Epithelial cell of proximal tubule (primary cell): Measurements from ENCODE around the gene SMCO2. TPM values are rescaled to one million over a fixed set of nuclear protein-coding genes. Genes with fewer than 3 reads are reported as not detected.
"Not testable (repeated sequence)": the region's sequence is repeated elsewhere in the genome, so short reads cannot be mapped to it uniquely, and the experiment has no call there.

Experiments
- DNase-seq: peaks from one replicate; pipeline ENCODE4 v3.0.0-alpha.2; 2011; ENCODE audit warnings: low read depth
- H3K4me3 ChIP-seq: 2 replicates; pipeline ENCODE4 v1.5.1; 2011; ENCODE audit warnings: low read depth, mild to moderate bottlenecking, low read length
- total RNA-seq: library from RNA; depleted of rRNA; stranded (reverse); fragments of >200 nt; gene quantifications from 2 replicates; pipeline ENCODE4 v1.2.3, GENCODE V29; 2015
- TF ChIP-seq, protein P1 (sequence below): conservative IDR thresholded peaks from 2 replicates; pipeline ENCODE4 v1.5.1; 2012; ENCODE audit warnings: low read depth, mild to moderate bottlenecking, low read length

Gene SMCO2
- total RNA-seq, 1 donor from 2014 or later: not detected

DNA sequence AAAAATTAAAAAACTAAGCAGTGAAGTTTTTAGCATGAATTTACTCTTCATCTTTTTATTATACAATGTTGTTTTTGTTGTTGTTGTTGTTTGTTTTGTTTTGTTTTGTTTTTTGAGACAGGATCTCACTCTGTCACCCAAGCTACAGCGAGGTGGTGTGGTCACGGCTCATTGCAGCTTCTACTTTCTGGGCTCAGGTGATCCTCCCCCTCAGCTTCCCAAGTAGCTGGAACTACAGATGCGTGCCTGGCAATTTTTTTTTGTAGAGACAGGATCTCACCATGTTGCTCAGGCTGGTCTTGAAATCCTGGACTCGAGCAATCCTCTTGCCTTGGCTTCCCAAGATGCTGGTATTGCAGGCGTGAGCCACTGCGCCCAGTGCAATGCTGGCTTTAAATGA is 88.8 kb downstream of the SMCO2 start:
- TF ChIP-seq, protein P1, sequence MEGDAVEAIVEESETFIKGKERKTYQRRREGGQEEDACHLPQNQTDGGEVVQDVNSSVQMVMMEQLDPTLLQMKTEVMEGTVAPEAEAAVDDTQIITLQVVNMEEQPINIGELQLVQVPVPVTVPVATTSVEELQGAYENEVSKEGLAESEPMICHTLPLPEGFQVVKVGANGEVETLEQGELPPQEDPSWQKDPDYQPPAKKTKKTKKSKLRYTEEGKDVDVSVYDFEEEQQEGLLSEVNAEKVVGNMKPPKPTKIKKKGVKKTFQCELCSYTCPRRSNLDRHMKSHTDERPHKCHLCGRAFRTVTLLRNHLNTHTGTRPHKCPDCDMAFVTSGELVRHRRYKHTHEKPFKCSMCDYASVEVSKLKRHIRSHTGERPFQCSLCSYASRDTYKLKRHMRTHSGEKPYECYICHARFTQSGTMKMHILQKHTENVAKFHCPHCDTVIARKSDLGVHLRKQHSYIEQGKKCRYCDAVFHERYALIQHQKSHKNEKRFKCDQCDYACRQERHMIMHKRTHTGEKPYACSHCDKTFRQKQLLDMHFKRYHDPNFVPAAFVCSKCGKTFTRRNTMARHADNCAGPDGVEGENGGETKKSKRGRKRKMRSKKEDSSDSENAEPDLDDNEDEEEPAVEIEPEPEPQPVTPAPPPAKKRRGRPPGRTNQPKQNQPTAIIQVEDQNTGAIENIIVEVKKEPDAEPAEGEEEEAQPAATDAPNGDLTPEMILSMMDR: no peak
- no peak overlapping the region for H3K4me3 ChIP-seq
- no peak for DNase-seq

DNA sequence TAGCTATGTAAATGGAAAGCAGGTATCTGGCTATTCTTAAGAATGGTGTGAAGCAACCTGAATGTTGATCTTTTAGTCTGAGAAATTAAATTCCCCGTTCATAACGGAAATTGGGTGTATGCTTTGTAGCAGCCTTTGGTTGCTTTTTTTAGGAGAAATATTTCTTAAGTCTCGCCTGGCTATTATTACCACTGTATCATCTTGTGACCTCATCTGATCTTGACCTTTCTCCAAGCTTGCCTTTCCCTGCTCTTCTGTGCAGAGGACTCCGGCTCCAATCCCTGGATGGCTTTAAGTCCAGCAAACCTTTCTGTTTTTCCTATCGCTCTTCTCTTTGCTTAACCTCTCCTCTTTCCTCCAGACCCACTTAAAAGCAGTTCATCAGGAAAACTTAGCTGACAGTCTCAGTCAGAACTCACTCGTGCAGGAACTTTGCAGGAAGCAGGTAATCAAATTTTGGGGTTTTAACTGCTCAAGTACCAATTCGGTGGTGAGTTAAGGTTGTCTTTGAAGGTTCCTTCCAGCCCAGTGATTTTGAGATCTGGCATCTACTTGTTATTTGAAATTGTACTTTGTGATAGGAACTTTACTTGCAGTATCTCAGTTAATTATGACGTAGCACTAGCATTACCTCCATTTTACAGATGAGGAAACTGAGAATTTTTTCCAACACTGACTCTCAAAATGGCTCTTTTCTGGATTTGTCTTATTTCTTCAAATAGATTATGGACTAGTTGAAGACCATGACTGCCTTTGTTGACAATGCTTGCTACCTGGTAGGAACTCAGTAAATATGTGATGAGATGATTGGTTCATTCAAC is 91.5 kb downstream of the SMCO2 start:
- TF ChIP-seq, protein P1: no peak
- DNase-seq: no peak
- no peak overlapping the region for H3K4me3 ChIP-seq

DNA sequence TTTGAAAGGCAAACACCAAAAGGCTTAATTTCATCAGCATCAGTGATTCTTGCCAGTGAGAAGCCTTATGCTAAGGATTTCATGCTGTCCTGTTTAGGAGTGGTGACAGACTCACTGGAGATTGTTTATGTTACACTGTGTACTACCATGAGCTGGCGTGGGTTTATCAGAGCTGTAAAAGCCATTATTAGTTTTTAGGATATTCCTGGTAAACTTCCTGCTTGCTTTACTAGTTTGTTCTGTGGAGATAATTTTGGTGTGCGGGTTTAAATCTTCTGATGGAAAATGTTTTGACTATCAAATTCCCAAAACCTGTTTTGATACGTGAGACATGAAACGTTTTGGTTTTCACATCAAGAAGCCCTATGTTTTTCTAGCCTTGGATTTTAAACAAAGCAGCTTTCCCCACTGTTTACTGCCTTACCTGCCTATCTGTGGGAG is 92.7 kb downstream of the SMCO2 start:
- DNase-seq: no peak
- no peak overlapping the region for H3K4me3 ChIP-seq
- TF ChIP-seq, protein P1: no peak

DNA sequence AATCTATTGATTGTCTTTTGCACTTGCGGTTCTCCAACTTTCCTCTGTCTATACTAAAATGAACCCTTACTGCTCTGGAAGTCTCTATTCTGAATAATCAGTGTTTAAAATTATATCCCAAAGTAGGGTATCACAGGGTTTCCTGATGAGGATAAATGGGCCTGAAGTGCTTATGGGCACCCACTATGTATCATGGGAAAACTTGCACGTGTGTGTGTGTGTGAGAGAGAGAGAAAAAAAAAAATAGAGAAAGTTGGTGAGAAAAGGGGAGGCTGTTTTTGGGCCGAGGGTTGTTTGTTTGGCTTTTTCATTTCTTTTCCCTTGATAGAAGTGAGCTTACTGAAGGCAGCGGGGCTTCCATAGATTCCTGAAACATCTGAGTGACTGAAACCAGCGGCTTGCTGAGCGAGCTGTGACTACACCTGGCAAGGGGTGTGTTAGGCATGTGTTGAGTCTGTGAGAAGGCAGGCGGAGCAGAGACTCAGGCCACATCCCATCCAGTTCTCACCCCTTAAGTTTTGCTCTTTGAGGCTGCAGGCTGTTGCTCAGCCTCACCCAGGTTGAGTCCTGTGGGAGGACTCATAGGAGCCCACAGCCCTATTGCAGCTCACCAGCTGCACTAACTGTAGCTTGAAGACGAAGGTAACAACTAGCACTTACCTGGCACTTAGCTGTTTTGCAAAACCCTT is 94.6 kb downstream of the SMCO2 start:
- no peak for DNase-seq

DNA sequence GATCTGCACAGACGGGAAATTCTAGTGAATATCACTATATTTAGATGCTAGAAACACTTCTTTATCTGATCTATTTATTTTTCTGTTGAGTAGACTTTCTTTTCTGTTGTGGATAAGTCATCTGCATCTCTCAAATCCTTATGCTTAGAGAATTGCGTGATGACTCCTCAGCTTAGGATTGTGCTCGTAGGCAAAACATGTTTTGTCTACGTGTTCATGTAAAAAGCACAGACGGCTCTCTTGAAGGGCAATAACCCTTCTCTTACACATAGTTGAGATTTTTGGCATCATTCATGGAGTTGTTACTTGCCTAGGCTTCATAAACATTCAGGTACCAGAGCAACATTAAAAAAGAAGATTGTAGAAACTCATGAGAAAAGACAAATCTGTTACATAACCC is 96.1 kb downstream of the SMCO2 start:
- TF ChIP-seq, protein P1: no peak
- H3K4me3 ChIP-seq: no peak overlapping the region
- peak; percentile 71 for DNase-seq

More for the DNA sequence above, 94.6 kb downstream of the SMCO2 start:
- TF ChIP-seq, protein P1: no peak
- H3K4me3 ChIP-seq: no peak overlapping the region

DNA sequence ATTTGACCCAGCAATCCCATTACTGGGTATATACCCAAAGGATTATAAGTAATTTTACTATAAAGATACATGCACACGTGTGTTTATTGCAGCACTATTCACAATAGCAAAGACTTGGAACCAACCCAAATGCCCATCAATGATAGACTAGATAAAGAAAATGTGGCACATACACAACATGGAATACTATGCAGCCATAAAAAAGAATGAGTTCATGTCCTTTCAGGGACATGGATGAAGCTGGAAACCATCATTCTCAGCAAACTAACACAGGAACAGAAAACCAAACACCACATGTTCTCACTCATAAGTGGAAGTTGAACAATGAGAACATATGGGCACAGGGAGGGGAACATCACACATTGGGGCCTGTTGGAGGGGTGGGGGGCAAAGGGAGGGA is 98.3 kb downstream of the SMCO2 start:
- not testable (repeated sequence) for DNase-seq, H3K4me3 ChIP-seq

DNA sequence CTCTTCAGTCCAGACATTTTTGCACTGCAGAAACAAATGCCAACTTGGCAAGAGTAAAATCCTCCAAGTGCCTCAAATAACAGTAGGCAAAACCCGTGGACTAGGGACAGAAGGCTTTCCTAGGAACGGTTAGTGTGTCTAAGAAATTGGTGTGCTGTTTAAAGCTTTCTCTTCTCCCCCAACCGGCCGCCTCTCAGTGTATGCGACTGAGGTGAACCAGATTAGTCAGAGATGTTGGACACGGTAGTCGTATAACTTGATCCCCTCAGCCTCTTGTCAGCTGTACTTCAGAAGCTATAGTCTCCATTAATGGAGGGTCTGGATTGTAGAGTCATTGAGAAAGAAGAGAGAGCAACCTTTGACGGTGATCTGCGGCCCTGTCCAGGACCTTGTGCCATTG is 99.1 kb downstream of the SMCO2 start:
- no peak overlapping the region for H3K4me3 ChIP-seq
- DNase-seq: no peak
- TF ChIP-seq, protein P1: no peak
